Mesenchymal stem cell (in vitro differentiated cells and primary cell): ENCODE results near the gene ATN1.

Source experiments
- DNase-seq: peaks from one replicate; pipeline ENCODE4 v3.0.0-alpha.2; 2013
- H2AFZ ChIP-seq: one replicate; pipeline ENCODE4 v1.6.1; 2013; ENCODE audit warnings: low read depth, mild to moderate bottlenecking, control low read depth, inconsistent platforms, low read length, moderate library complexity
- H2AK5ac ChIP-seq: 2 replicates; pipeline ENCODE4 v1.6.1; 2013; ENCODE audit warnings: low read length, moderate library complexity, mild to moderate bottlenecking, inconsistent platforms; ENCODE audit not compliant: severe bottlenecking
- H2BK120ac ChIP-seq: one replicate; pipeline ENCODE4 v1.6.1; 2013; ENCODE audit warnings: low read depth, mild to moderate bottlenecking, inconsistent platforms, low read length, moderate library complexity
- H2BK12ac ChIP-seq, 2 experiments: one replicate each; pipeline ENCODE4 v1.6.1; 2013; ENCODE audit warnings: inconsistent platforms in 2 of 2, low read length in 2 of 2, mild to moderate bottlenecking in 2 of 2, moderate library complexity in 2 of 2, control low read depth in 1 of 2
- H2BK15ac ChIP-seq: one replicate; pipeline ENCODE4 v1.6.1; 2013; ENCODE audit warnings: mild to moderate bottlenecking, low read depth, inconsistent platforms; ENCODE audit not compliant: poor library complexity, severe bottlenecking
- H2BK5ac ChIP-seq: 2 replicates; pipeline ENCODE4 v1.6.1; 2013; ENCODE audit warnings: low read depth, mild to moderate bottlenecking, low read length, control low read depth, inconsistent platforms; ENCODE audit not compliant: poor library complexity, severe bottlenecking
- H3K14ac ChIP-seq, 2 experiments: one replicate each; pipeline ENCODE4 v1.6.1; 2013; ENCODE audit warnings: inconsistent platforms in 2 of 2, low read length in 2 of 2, control low read depth in 1 of 2, mild to moderate bottlenecking in 1 of 2, moderate library complexity in 1 of 2
- H3K18ac ChIP-seq, 2 experiments: one replicate each; pipeline ENCODE4 v1.6.1; 2013; ENCODE audit warnings: inconsistent platforms in 2 of 2, low read length in 2 of 2, control low read depth in 1 of 2, low read depth in 1 of 2, mild to moderate bottlenecking in 1 of 2
- H3K23ac ChIP-seq, 2 experiments: one replicate each; pipeline ENCODE4 v1.6.1; 2013; ENCODE audit warnings: inconsistent platforms in 2 of 2, low read length in 2 of 2, mild to moderate bottlenecking in 2 of 2, moderate library complexity in 2 of 2, control low read depth in 1 of 2
- H3K27ac ChIP-seq: 2 replicates; pipeline ENCODE4 v1.5.1; 2013; ENCODE audit warnings: mild to moderate bottlenecking, moderate library complexity, low read length, control low read depth, inconsistent platforms; ENCODE audit not compliant: poor library complexity, severe bottlenecking
- H3K27me3 ChIP-seq, 2 experiments: 2 replicates each; pipeline versions ENCODE4 v1.6.1 to v1.7.0; 2013; ENCODE audit warnings: low read length in 2 of 2, mild to moderate bottlenecking in 2 of 2, moderate library complexity in 2 of 2, control low read depth in 1 of 2, inconsistent platforms in 1 of 2; ENCODE audit not compliant: control insufficient read depth in 1 of 2, insufficient read depth in 1 of 2
- H3K36me3 ChIP-seq, 2 experiments: 2 replicates each; pipeline versions ENCODE4 v1.6.1 to v1.7.0; 2013; ENCODE audit warnings: low read length in 2 of 2, control low read depth in 1 of 2, inconsistent platforms in 1 of 2, low read depth in 1 of 2, mild to moderate bottlenecking in 1 of 2; ENCODE audit not compliant: insufficient read depth in 2 of 2, control insufficient read depth in 1 of 2
- H3K4ac ChIP-seq, 2 experiments: one replicate each; pipeline ENCODE4 v1.6.1; 2013; ENCODE audit warnings: inconsistent platforms in 2 of 2, low read length in 2 of 2, mild to moderate bottlenecking in 2 of 2, moderate library complexity in 2 of 2, control low read depth in 1 of 2, low read depth in 1 of 2
- H3K4me1 ChIP-seq: 2 replicates; pipeline ENCODE4 v1.6.1; 2013; ENCODE audit warnings: low read depth, low read length, control low read depth; ENCODE audit not compliant: control insufficient read depth, insufficient read depth
- H3K4me2 ChIP-seq: 2 replicates; pipeline ENCODE4 v1.6.1; 2013; ENCODE audit warnings: low read length, mild to moderate bottlenecking, inconsistent platforms; ENCODE audit not compliant: poor library complexity, severe bottlenecking
- H3K4me3 ChIP-seq, 2 experiments: 2 replicates each; pipeline versions ENCODE4 v1.5.1 to v1.7.0; 2013; ENCODE audit warnings: low read length in 2 of 2, mild to moderate bottlenecking in 2 of 2, control low read depth in 1 of 2, low read depth in 1 of 2; ENCODE audit not compliant: insufficient read depth in 1 of 2
- H3K79me1 ChIP-seq: replicated peaks from 2 replicates; pipeline ENCODE4 v1.6.1; 2013; ENCODE audit warnings: mild to moderate bottlenecking, control low read depth, low read length, inconsistent platforms; ENCODE audit not compliant: poor library complexity, severe bottlenecking
- H3K9ac ChIP-seq: 2 replicates; pipeline ENCODE4 v1.7.0; 2013; ENCODE audit warnings: mild to moderate bottlenecking, low read length, moderate library complexity
- H3K9me3 ChIP-seq: 2 replicates; pipeline ENCODE4 v1.7.0; 2013; ENCODE audit warnings: mild to moderate bottlenecking, low read length; ENCODE audit not compliant: control insufficient read depth
- H4K8ac ChIP-seq: one replicate; pipeline ENCODE4 v1.6.1; 2013; ENCODE audit warnings: inconsistent platforms, mild to moderate bottlenecking, low read length, moderate library complexity
- H4K91ac ChIP-seq: one replicate; pipeline ENCODE4 v1.6.1; 2013; ENCODE audit warnings: mild to moderate bottlenecking, low read length, inconsistent platforms
- WGBS: methylation state at CpG from one replicate; pipeline ENCODE4 v1.1.7; 2013; ENCODE audit warnings: mixed read lengths; 5-methylcytosine and 5-hydroxymethylcytosine counted together

The ATN1 gene

GRCh38 chr12:6928022-6928702 is 403 bp downstream of the ATN1 start:
- Histone ChIP-seq H3K9ac (peak overlapping the region; percentile 90), H2BK15ac (peak overlapping the region; percentile 63), H3K36me3 (peaks cover 3 to 22% of the 10 kb centered on the region in 2 experiments), H2BK12ac (peak overlapping the region in 1 of 2 experiments; percentile 40), H2AK5ac (peak overlapping the region; percentile 68), H3K4ac (peak overlapping the region; percentile 92 to 94), H3K18ac (peak overlapping the region; percentile 91 to 99), H4K91ac (peak overlapping the region; percentile 95), H4K8ac (no peak overlapping the region), H3K14ac (peak overlapping the region; percentile 63 to 82), H3K4me3 (peak overlapping the region; percentile 85 to 97), H2BK120ac (peak overlapping the region; percentile 97), H3K23ac (peak overlapping the region in 1 of 2 experiments; percentile 70), H3K27me3 (no peaks in the 10 kb centered on the region), H2AFZ (no peak overlapping the region), H3K4me1 (peaks cover 34% of the 10 kb centered on the region), H3K4me2 (peak overlapping the region; percentile 88), H3K27ac (peak overlapping the region; percentile 71), H2BK5ac (no peak overlapping the region), H3K9me3 (no peaks in the 10 kb centered on the region), H3K79me1 (no peaks in the 10 kb centered on the region)
- under 1% methylated on average over 11 of the region's 79 CpGs for WGBS
- no peak for DNase-seq

- H3K27me3 ChIP-seq = no peaks in the 10 kb centered on the region
- H3K27ac ChIP-seq = peak overlapping the region; percentile 71
- peaks cover 3 to 22% of the 10 kb centered on the region in 2 experiments for H3K36me3 ChIP-seq
- H3K4me2 ChIP-seq = peak overlapping the region; percentile 88
- peak overlapping the region in 1 of 2 experiments; percentile 99 for H3K23ac ChIP-seq
- H4K8ac ChIP-seq = no peak overlapping the region
- H2BK120ac ChIP-seq = peak overlapping the region; percentile 97
- peak overlapping the region; percentile 85 to 97 for H3K4me3 ChIP-seq
- H3K4ac ChIP-seq = peak overlapping the region in 1 of 2 experiments; percentile 94
- no peak for DNase-seq
- H2BK5ac ChIP-seq = no peak overlapping the region
- H2BK12ac ChIP-seq = peak overlapping the region in 1 of 2 experiments; percentile 47
- peak overlapping the region; percentile 90 for H3K9ac ChIP-seq
- peak overlapping the region; percentile 63 for H2BK15ac ChIP-seq
- peak overlapping the region; percentile 63 to 90 for H3K14ac ChIP-seq
- peak overlapping the region; percentile 53 for H4K91ac ChIP-seq
- peak overlapping the region; percentile 68 for H2AK5ac ChIP-seq
- peaks cover 39% of the 10 kb centered on the region for H3K4me1 ChIP-seq
- no peak overlapping the region for H2AFZ ChIP-seq
- no peaks in the 10 kb centered on the region for H3K9me3 ChIP-seq
- H3K18ac ChIP-seq = peak overlapping the region; percentile 19 to 91
- no peaks in the 10 kb centered on the region for H3K79me1 ChIP-seq
- WGBS = 1% methylated on average over 17 of the region's 19 CpGs
Observed at GRCh38 chr12:6928703-6929407, 1.1 kb downstream of the ATN1 start.

DNA sequence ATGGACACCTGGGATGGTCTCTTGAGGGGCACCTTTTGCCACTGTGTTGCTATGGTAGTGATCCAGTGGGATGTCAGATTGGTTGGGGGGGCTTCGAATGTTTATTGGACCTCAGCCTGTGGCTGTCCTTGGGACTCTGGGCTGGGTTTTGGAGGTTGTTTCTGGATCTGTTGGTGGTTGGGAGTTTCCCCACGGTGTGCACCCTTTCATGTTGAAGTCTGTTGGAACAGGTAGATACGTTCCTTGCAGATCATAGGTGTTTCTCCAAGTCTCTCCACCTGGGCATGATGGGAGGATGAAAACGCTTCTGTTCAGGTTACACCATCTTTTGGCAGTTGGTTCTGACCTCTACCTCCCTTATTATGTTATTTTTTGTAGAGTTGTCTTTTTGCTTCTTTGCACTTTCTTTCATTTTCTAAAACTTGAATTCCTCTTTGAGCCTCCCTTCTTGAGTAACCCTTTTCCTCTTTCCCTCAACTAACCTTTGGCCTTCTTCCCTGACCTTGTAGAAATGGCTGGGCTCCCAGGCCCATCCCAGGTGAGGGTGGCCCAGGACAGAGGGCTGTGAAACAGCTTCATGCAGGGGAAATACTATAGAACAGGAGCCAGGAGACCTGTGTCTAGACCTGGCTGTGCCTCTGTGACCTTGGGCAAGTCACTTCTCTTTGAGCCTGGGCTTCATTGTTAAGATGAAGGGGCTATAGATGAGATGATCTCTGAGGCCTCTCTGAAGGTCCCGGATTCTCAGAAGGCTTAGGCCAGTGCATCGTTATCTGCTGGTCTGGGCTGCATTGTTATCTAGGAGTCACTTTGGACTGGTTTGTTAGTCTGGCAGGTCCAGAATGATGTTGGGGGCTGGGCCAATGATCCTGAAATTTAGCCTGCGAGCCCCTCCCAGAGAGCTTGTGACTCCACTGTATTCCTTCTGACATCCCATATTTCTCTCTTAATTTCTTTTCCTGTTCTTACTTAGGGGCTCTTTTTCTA is 2.0 kb downstream of the ATN1 start:
- Histone ChIP-seq H4K91ac (no peak overlapping the region), H2AK5ac (peak overlapping the region; percentile 19), H3K27me3 (no peaks in the 10 kb centered on the region), H2AFZ (no peak overlapping the region), H3K36me3 (peaks cover 10 to 28% of the 10 kb centered on the region in 2 experiments), H2BK5ac (no peak overlapping the region), H3K9me3 (no peaks in the 10 kb centered on the region), H3K4me2 (peak overlapping the region; percentile 88), H2BK12ac (peak overlapping the region in 1 of 2 experiments; percentile 67), H3K9ac (peak overlapping the region; percentile 90), H3K14ac (peak overlapping the region in 1 of 2 experiments; percentile 90), H3K23ac (peak overlapping the region in 1 of 2 experiments; percentile 99), H3K18ac (peak overlapping the region in 1 of 2 experiments; percentile 91), H2BK120ac (peak overlapping the region; percentile 29), H4K8ac (no peak overlapping the region), H3K79me1 (no peaks in the 10 kb centered on the region), H3K27ac (peak overlapping the region; percentile 7), H3K4ac (no peak overlapping the region), H2BK15ac (no peak overlapping the region), H3K4me1 (peaks cover 37% of the 10 kb centered on the region), H3K4me3 (peak overlapping the region; percentile 85 to 97)
- no peak for DNase-seq
- 85% methylated on average over 7 of the region's 7 CpGs for WGBS
